HEK293T (cell line): Measurements from ENCODE around the gene NOS2.

ENCODE experiments used
- CTCF ChIA-PET: fragments of 350-600 bp; formaldehyde crosslinking; extraction: SDS; loops from one replicate; lab custom pipeline; 2021; ENCODE audit warnings: antibody characterized with exemption, inconsistent platforms; lab: Yijun Ruan, JAX
- POLR2A ChIA-PET: fragments of 350-600 bp; formaldehyde crosslinking; extraction: SDS; loops from one replicate; lab custom pipeline; 2020; ENCODE audit warnings: antibody characterized with exemption, inconsistent platforms; lab: Yijun Ruan, JAX
- DNase-seq: peaks from one replicate; pipeline ENCODE4 v3.0.0; 2012; ENCODE audit warnings: mixed read lengths; ENCODE audit errors: extremely low spot score
- ARNT ChIP-seq: fragments of 450-650 bp; IDR thresholded peaks from 2 replicates; pipeline ENCODE4 v1.6.1; 2017; ENCODE audit warnings: mild to moderate bottlenecking
- BHLHE40 ChIP-seq: fragments of 450-650 bp; IDR thresholded peaks from 2 replicates; pipeline ENCODE4 v1.6.1; 2016; ENCODE audit warnings: mild to moderate bottlenecking, moderate library complexity, borderline replicate concordance
- CTBP1 ChIP-seq: fragments of 450-650 bp; IDR thresholded peaks from 2 replicates; pipeline ENCODE4 v1.6.1; 2016; ENCODE audit warnings: borderline replicate concordance
- ELF4 ChIP-seq: fragments of 450-650 bp; IDR thresholded peaks from 2 replicates; pipeline ENCODE4 v1.6.1; 2017; ENCODE audit warnings: antibody characterized with exemption
- FOXA1 ChIP-seq: fragments of 450-650 bp; IDR thresholded peaks from 2 replicates; pipeline ENCODE4 v1.6.1; 2016; ENCODE audit warnings: mild to moderate bottlenecking
- FOXK2 ChIP-seq: fragments of 450-650 bp; IDR thresholded peaks from 2 replicates; pipeline ENCODE4 v1.6.1; 2016; ENCODE audit warnings: mild to moderate bottlenecking
- FOXM1 ChIP-seq: fragments of 450-650 bp; IDR thresholded peaks from 2 replicates; pipeline ENCODE4 v1.6.1; 2017; ENCODE audit warnings: mild to moderate bottlenecking, borderline replicate concordance
- HDGF ChIP-seq: fragments of 450-650 bp; IDR thresholded peaks from 2 replicates; pipeline ENCODE4 v1.6.1; 2017; ENCODE audit warnings: antibody characterized with exemption, borderline replicate concordance
- L3MBTL2 ChIP-seq: fragments of 450-650 bp; conservative IDR thresholded peaks from 2 replicates; pipeline ENCODE4 v1.6.1; 2016; ENCODE audit warnings: mild to moderate bottlenecking
- LEF1 ChIP-seq: fragments of 450-650 bp; IDR thresholded peaks from 2 replicates; pipeline ENCODE4 v1.6.1; 2017; ENCODE audit warnings: mild to moderate bottlenecking, borderline replicate concordance
- NFRKB ChIP-seq: fragments of 450-650 bp; IDR thresholded peaks from 2 replicates; pipeline ENCODE4 v1.6.1; 2016; ENCODE audit warnings: mild to moderate bottlenecking, moderate library complexity
- PKNOX1 ChIP-seq: fragments of 450-650 bp; IDR thresholded peaks from 2 replicates; pipeline ENCODE4 v1.6.1; 2016
- SP1 ChIP-seq: fragments of 450-650 bp; IDR thresholded peaks from 2 replicates; pipeline ENCODE4 v1.6.1; 2017
- SUZ12 ChIP-seq: fragments of 450-650 bp; IDR thresholded peaks from 2 replicates; pipeline ENCODE4 v1.6.1; 2016; ENCODE audit warnings: mild to moderate bottlenecking
- TARDBP ChIP-seq: fragments of 450-650 bp; IDR thresholded peaks from 2 replicates; pipeline ENCODE4 v1.6.1; 2016
- ZNF384 ChIP-seq: fragments of 450-650 bp; IDR thresholded peaks from 2 replicates; pipeline ENCODE4 v1.6.1; 2016

The NOS2 gene

GRCh38 chr17:27780828-27781404 lies 19.4 kb downstream of the NOS2 start:
- CTCF ChIA-PET: interaction anchor here (1.0 kb wide), 1 partner anchor 127 kb away, joined by 3 read pairs; no protein-coding TSS in a partner anchor
- TF ChIP-seq NFRKB (no peak), FOXK2 (no peak), SUZ12 (no peak), BHLHE40 (no peak), CTBP1 (no peak), ZNF384 (no peak), HDGF (no peak), FOXM1 (no peak), LEF1 (no peak), ARNT (no peak), ELF4 (no peak), FOXA1 (no peak), PKNOX1 (no peak), SP1 (no peak), L3MBTL2 (no peak), TARDBP (no peak)
- DNase-seq: no peak
- POLR2A ChIA-PET: no interaction called here

DNA sequence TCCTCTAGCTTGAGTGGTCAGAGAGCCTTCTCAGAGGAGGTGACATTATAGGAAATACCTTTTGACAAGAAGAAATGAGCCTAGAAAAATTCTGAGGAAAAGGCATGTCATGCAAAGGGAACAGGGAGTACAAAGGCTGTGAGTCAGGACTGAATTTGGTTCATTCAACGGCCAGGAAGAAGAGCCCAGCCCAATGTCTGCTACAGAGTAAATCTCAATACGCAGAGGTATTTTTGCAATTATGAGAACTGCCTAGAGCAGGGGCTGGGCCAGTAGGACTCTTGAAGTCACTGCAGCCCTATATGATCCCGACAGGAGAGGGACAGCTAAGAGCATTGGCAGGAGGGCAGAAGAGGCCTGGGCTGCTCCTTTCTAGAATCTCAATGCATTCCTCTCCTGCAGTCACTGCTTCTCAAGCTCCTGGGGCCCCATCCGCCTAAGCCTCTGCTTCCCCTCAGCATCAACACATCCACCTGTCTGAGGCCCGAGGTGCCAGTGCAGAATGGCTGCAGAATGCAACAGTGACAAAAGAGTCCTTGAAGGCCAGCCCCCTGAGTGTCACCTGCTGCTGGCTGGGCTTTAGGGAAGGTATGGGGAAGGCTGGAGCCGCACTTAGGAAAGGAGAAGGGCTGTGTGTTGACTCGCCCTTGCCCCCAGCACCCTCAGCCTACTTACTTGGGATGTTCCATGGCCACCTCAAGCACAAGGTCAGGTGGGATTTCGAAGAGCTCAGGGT lies 20.1 kb downstream of the NOS2 start:
- DNase-seq: no peak
- ChIA-PET POLR2A (no interaction called here), CTCF (interaction anchor here (1.0 kb wide), 2 partner anchors 13 to 126 kb away, joined by 3 read pairs; no protein-coding TSS in a partner anchor)
- TF ChIP-seq CTBP1 (no peak), FOXA1 (no peak), HDGF (no peak), SUZ12 (no peak), ZNF384 (no peak), NFRKB (no peak), PKNOX1 (no peak), ARNT (no peak), BHLHE40 (no peak), TARDBP (no peak), FOXM1 (no peak), FOXK2 (no peak), ELF4 (no peak), L3MBTL2 (no peak), SP1 (no peak), LEF1 (no peak)

DNA sequence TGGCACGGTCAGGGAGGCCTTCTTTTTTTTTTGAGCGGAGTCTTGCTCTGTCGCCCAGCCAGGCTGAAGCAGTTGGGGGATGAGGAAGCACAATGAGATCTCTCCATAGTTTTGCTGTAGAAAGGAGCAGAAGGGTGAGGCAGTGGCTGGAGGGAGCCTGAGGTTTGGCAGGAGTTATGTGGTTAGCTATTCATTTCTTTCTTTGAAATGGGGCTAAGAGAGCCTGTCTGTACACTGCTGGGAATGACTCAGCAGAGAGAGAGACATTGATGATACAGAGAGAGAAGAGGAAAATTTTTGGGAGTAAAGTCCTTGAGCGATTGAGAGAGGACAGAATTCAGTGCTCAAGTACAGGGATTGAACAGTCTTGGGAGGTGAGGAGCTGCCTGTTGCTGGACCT lies 22.1 kb downstream of the NOS2 start:
- no peak for DNase-seq
- CTCF ChIA-PET: interaction anchor here (0.6 kb wide), 3 partner anchors 101 to 400 kb away, joined by 3 read pairs; no protein-coding TSS in a partner anchor
- POLR2A ChIA-PET: interaction anchor here (0.9 kb wide), 1 partner anchor 9 kb away, joined by 3 read pairs; no protein-coding TSS in a partner anchor
- TF ChIP-seq ARNT: no peak
- no peak for TF ChIP-seq HDGF
- no peak for TF ChIP-seq BHLHE40
- TF ChIP-seq FOXM1: no peak

GRCh38 chr17:27776882-27777624 lies 23.3 kb downstream of the NOS2 start:
- DNase-seq: no peak
- TF ChIP-seq NFRKB (no peak), CTBP1 (no peak), SUZ12 (no peak)
- POLR2A ChIA-PET: no interaction called here
- CTCF ChIA-PET: no interaction called here

DNA sequence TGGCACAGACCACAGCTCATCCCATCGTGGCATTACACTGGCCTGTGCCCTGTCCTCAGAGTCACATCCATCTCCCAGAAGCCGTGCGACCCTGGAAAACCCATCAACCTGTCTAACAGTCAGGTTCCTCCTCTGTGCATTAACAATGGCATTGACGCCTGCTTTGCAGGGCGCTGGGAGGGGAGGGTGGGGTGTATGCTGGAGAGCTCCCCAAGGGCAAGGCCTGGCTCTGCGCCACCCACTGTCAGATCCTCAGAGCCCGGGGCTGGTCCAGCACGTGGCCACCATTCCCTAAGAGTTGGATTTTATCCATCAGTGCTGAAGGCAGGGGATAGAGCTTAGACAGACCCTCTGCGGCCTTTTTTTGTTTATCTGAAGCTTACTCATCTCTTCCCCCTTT lies 28.7 kb downstream of the NOS2 start:
- DNase-seq: no peak
- TF ChIP-seq PKNOX1 (no peak), BHLHE40 (no peak), ELF4 (no peak), SUZ12 (no peak), FOXM1 (no peak), TARDBP (no peak), ARNT (no peak), FOXK2 (no peak), SP1 (no peak), FOXA1 (no peak), LEF1 (no peak), CTBP1 (no peak), L3MBTL2 (no peak), HDGF (no peak), ZNF384 (no peak), NFRKB (no peak)
- ChIA-PET POLR2A (no interaction called here), CTCF (no interaction called here)
